ENCODE results near the gene DTD2. TPM values are rescaled to one million over a fixed set of nuclear protein-coding genes. Genes with fewer than 3 reads are reported as not detected.

Gene DTD2
- total and polyA plus RNA-seq, 4 donors = 7.9 to 16.7 (median 10.7) TPM

DNA sequence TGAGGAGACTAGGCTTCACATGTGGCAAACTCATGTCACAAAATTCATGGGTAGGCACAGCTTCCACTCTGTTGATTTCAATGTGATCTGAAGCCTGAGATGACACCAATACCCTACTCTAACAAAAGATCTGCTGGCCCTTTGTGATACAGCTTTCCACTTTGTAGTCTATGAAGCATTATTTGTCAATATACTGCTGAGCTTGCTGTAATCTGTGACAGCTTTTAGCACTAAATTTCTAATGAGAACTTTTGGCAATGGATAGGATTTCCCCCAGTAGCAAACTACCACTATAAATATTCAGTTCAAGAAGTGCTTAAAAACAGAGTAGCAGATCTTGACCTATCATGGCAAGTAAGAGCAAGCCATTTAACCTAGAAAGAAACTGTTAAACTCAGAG is 31.4 kb downstream of the DTD2 start:
- Histone ChIP-seq H3K4me1 (ENCODE audit: control insufficient read depth in 4 of 4, insufficient read depth in 4 of 4, low read length in 3 of 4) (peaks cover 0 to under 1% (median under 1%) of the 10 kb centered on the region in 4 donors), H3K27ac (ENCODE audit: low read depth in 1 of 2, low read length in 2 of 2) (no peak overlapping the region), H3K9me3 (ENCODE audit: control insufficient read depth in 4 of 4, low read length in 3 of 4) (no peaks in the 10 kb centered on the region), H3K36me3 (ENCODE audit: control insufficient read depth in 4 of 4, insufficient read depth in 3 of 4, low read depth in 1 of 4, low read length in 3 of 4) (no peaks in the 10 kb centered on the region), H3K4me3 (ENCODE audit: low read depth in 1 of 3, low read length in 3 of 3) (no peak overlapping the region), H3K27me3 (ENCODE audit: control insufficient read depth in 4 of 4, insufficient read depth in 4 of 4, low read length in 3 of 4) (no peaks in the 10 kb centered on the region), H3K9ac (ENCODE audit: low read depth in 1 of 2, low read length in 2 of 2) (no peak overlapping the region)
- no peak for DNase-seq (ENCODE audit: low spot score)
- no peak for TF ChIP-seq JUND (IDR thresholded peaks at IDR 0.05)
- no peak for TF ChIP-seq TAF1 (conservative IDR thresholded peaks at IDR 0.05)
- no peak for TF ChIP-seq HNF4A (conservative IDR thresholded peaks at IDR 0.05)
- TF ChIP-seq NR2F2 (IDR thresholded peaks at IDR 0.05) = no peak
- no peak for TF ChIP-seq MAX (IDR thresholded peaks at IDR 0.05)
- TF ChIP-seq, protein P1, sequence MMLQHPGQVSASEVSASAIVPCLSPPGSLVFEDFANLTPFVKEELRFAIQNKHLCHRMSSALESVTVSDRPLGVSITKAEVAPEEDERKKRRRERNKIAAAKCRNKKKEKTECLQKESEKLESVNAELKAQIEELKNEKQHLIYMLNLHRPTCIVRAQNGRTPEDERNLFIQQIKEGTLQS (IDR thresholded peaks at IDR 0.05) = no peak
- TF ChIP-seq FOXA2 (IDR thresholded peaks at IDR 0.05) = no peak
- no peak for TF ChIP-seq RAD21 (IDR thresholded peaks at IDR 0.05)
- TF ChIP-seq EGR1 (IDR thresholded peaks at IDR 0.05; ENCODE audit: low read depth in 2 of 2) = no peak
- TF ChIP-seq, protein P2, sequence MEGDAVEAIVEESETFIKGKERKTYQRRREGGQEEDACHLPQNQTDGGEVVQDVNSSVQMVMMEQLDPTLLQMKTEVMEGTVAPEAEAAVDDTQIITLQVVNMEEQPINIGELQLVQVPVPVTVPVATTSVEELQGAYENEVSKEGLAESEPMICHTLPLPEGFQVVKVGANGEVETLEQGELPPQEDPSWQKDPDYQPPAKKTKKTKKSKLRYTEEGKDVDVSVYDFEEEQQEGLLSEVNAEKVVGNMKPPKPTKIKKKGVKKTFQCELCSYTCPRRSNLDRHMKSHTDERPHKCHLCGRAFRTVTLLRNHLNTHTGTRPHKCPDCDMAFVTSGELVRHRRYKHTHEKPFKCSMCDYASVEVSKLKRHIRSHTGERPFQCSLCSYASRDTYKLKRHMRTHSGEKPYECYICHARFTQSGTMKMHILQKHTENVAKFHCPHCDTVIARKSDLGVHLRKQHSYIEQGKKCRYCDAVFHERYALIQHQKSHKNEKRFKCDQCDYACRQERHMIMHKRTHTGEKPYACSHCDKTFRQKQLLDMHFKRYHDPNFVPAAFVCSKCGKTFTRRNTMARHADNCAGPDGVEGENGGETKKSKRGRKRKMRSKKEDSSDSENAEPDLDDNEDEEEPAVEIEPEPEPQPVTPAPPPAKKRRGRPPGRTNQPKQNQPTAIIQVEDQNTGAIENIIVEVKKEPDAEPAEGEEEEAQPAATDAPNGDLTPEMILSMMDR (IDR thresholded peaks at IDR 0.05; ENCODE audit: low read depth, low read length, missing input control) = no peak

DNA sequence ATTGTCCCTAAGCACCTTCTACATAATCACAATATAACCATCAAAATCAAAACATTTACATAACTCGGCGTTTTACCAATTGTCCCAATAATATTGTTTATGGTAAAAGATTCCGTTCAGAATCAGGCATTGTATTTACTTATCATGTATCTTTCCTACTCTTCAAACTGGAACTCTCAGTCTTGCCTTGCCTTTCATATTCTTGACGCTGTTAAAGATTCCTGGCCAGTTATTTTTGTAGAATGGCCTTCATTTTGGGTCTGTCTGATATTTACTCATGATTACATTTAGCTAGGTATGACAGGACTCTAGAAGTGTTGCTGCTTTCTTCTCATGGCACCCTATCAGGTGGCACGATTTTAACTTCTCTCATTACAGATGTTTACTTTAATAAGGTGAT is 36.1 kb downstream of the DTD2 start:
- H3K36me3 ChIP-seq (ENCODE audit: control insufficient read depth in 4 of 4, insufficient read depth in 3 of 4, low read depth in 1 of 4, low read length in 3 of 4) = no peaks in the 10 kb centered on the region
- H3K4me3 ChIP-seq (ENCODE audit: low read depth in 1 of 3, low read length in 3 of 3) = no peak overlapping the region
- no peaks in the 10 kb centered on the region for H3K27me3 ChIP-seq (ENCODE audit: control insufficient read depth in 4 of 4, insufficient read depth in 4 of 4, low read length in 3 of 4)
- no peak overlapping the region for H3K9ac ChIP-seq (ENCODE audit: low read depth in 1 of 2, low read length in 2 of 2)
- TF ChIP-seq FOXA2 (IDR thresholded peaks at IDR 0.05) (no peak), JUND (IDR thresholded peaks at IDR 0.05) (no peak), MAX (IDR thresholded peaks at IDR 0.05) (no peak), SP1 (IDR thresholded peaks at IDR 0.05) (no peak), GABPA (IDR thresholded peaks at IDR 0.05 in 1 of 2, conservative IDR thresholded peaks at IDR 0.05 in 1 of 2) (no peak), EGR1 (IDR thresholded peaks at IDR 0.05; ENCODE audit: low read depth in 2 of 2) (no peak), RXRA (IDR thresholded peaks at IDR 0.05) (no peak), TAF1 (conservative IDR thresholded peaks at IDR 0.05) (no peak), YY1 (IDR thresholded peaks at IDR 0.05) (no peak), NR2F2 (IDR thresholded peaks at IDR 0.05) (no peak), RAD21 (IDR thresholded peaks at IDR 0.05) (no peak), FOXA1 (IDR thresholded peaks at IDR 0.05) (no peak)
- TF ChIP-seq, protein P1 (IDR thresholded peaks at IDR 0.05) = no peak
- TF ChIP-seq, protein P2 (IDR thresholded peaks at IDR 0.05; ENCODE audit: low read depth, low read length, missing input control) = no peak
- TF ChIP-seq, protein P3, sequence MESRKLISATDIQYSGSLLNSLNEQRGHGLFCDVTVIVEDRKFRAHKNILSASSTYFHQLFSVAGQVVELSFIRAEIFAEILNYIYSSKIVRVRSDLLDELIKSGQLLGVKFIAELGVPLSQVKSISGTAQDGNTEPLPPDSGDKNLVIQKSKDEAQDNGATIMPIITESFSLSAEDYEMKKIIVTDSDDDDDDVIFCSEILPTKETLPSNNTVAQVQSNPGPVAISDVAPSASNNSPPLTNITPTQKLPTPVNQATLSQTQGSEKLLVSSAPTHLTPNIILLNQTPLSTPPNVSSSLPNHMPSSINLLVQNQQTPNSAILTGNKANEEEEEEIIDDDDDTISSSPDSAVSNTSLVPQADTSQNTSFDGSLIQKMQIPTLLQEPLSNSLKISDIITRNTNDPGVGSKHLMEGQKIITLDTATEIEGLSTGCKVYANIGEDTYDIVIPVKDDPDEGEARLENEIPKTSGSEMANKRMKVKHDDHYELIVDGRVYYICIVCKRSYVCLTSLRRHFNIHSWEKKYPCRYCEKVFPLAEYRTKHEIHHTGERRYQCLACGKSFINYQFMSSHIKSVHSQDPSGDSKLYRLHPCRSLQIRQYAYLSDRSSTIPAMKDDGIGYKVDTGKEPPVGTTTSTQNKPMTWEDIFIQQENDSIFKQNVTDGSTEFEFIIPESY (IDR thresholded peaks at IDR 0.05) = no peak
- TF ChIP-seq, protein P4, sequence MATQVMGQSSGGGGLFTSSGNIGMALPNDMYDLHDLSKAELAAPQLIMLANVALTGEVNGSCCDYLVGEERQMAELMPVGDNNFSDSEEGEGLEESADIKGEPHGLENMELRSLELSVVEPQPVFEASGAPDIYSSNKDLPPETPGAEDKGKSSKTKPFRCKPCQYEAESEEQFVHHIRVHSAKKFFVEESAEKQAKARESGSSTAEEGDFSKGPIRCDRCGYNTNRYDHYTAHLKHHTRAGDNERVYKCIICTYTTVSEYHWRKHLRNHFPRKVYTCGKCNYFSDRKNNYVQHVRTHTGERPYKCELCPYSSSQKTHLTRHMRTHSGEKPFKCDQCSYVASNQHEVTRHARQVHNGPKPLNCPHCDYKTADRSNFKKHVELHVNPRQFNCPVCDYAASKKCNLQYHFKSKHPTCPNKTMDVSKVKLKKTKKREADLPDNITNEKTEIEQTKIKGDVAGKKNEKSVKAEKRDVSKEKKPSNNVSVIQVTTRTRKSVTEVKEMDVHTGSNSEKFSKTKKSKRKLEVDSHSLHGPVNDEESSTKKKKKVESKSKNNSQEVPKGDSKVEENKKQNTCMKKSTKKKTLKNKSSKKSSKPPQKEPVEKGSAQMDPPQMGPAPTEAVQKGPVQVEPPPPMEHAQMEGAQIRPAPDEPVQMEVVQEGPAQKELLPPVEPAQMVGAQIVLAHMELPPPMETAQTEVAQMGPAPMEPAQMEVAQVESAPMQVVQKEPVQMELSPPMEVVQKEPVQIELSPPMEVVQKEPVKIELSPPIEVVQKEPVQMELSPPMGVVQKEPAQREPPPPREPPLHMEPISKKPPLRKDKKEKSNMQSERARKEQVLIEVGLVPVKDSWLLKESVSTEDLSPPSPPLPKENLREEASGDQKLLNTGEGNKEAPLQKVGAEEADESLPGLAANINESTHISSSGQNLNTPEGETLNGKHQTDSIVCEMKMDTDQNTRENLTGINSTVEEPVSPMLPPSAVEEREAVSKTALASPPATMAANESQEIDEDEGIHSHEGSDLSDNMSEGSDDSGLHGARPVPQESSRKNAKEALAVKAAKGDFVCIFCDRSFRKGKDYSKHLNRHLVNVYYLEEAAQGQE (IDR thresholded peaks at IDR 0.05) = no peak
- no peak overlapping the region for H3K27ac ChIP-seq (ENCODE audit: low read depth in 1 of 2, low read length in 2 of 2)
- no peak for DNase-seq (ENCODE audit: low spot score)
- WGBS = 91% methylated on average over 5 of the region's 5 CpGs
- no peaks in the 10 kb centered on the region for H3K9me3 ChIP-seq (ENCODE audit: control insufficient read depth in 4 of 4, low read length in 3 of 4)
- H3K4me1 ChIP-seq (ENCODE audit: control insufficient read depth in 4 of 4, insufficient read depth in 4 of 4, low read length in 3 of 4) = peaks cover 0 to 16% (median 7%) of the 10 kb centered on the region in 4 donors

Data from liver (tissue), 9 donors.